Gastrocnemius medialis (tissue), 4 donors: Measurements from ENCODE around the gene IFFO2. TPM values are rescaled to one million over a fixed set of nuclear protein-coding genes. Genes with fewer than 3 reads are reported as not detected.

Experiments
- ATAC-seq, 2 donors: fragments of 150-250 bp; one replicate each; pipeline ENCODE4 v1.9.1; 2016
- DNase-seq, 2 donors: peaks; one replicate each; pipeline ENCODE4 v3.0.0-alpha.2; 2019
- H3K27ac ChIP-seq, 4 donors: fragments of 200-600 bp; sonication (generic); 1 replicate in 1 of 4; 2 replicates in 3 of 4; pipeline ENCODE4 v1.5.1; 2016 to 2018; ENCODE audit warnings: mild to moderate bottlenecking in 2 of 4, moderate library complexity in 1 of 4
- H3K27me3 ChIP-seq, 3 donors: fragments of 200-600 bp; sonication (generic) in 2 of 3; 1 replicate in 1 of 3; 2 replicates in 2 of 3; pipeline versions ENCODE4 v1.5.1 to v1.6.0; 2016 to 2019; ENCODE audit warnings: mild to moderate bottlenecking in 1 of 3, moderate library complexity in 1 of 3
- H3K36me3 ChIP-seq, 2 donors: fragments of 200-600 bp; sonication (generic) in 1 of 2; one replicate each; pipeline ENCODE4 v1.5.1; 2017 to 2018
- H3K4me1 ChIP-seq, 2 donors: fragments of 200-600 bp; sonication (generic) in 1 of 2; one replicate each; pipeline ENCODE4 v1.5.1; 2016 to 2017; ENCODE audit warnings: mild to moderate bottlenecking in 2 of 2
- H3K4me3 ChIP-seq, 4 donors: fragments of 200-600 bp; sonication (generic) in 3 of 4; 1 replicate in 1 of 4; 2 replicates in 3 of 4; pipeline ENCODE4 v1.5.1; 2016 to 2019; ENCODE audit warnings: mild to moderate bottlenecking in 2 of 4
- H3K9me3 ChIP-seq, 3 donors: fragments of 200-600 bp; sonication (generic) in 2 of 3; 1 replicate in 1 of 3; 2 replicates in 2 of 3; pipeline ENCODE4 v1.5.1; 2016 to 2019
- POLR2A ChIP-seq, 2 donors: fragments of 450-650 bp; IDR thresholded peaks; one replicate each; pipeline ENCODE4 v1.6.1; 2017; ENCODE audit warnings: antibody characterized with exemption in 2 of 2, mild to moderate bottlenecking in 2 of 2, moderate library complexity in 2 of 2
- in situ Hi-C, 4 donors: fragments of 200-750 bp; cut with MboI; loops; one replicate each; pipeline versions ENCODE4 v1.15.0 to v1.8.0; 2017; ENCODE audit warnings: low sequenced_read_pairs in 4 of 4
- intact Hi-C: fragments of 100-400 bp; cut with DNase I; formaldehyde crosslinking; loops from one replicate; pipeline ENCODE4 v1.15.1; 2023; ENCODE audit warnings: low total_unique reads
- total RNA-seq, 4 donors: library from RNA; depleted of rRNA; stranded (reverse); fragments of >200 nt; gene quantifications; one replicate each; pipeline versions ENCODE4 v1.1.0 to v1.2.3, GENCODE V29; 2016
- TF ChIP-seq, protein P1 (sequence below), 5 experiments: fragments of 450-650 bp in 3 of 5; fragments of 200-600 bp in 2 of 5; sonication (generic) in 2 of 5; IDR thresholded peaks in 4 of 5; conservative IDR thresholded peaks in 1 of 5; 1 replicate in 4 of 5; 2 replicates in 1 of 5; pipeline ENCODE4 v1.5.1; 2016 to 2019; ENCODE audit warnings: antibody characterized with exemption in 5 of 5, mild to moderate bottlenecking in 3 of 5, moderate library complexity in 3 of 5

Gene IFFO2
- total RNA-seq, 4 donors from 2014 or later, result 2.1 to 16.3 (median 5.7) TPM

- intact Hi-C loops (no loop called here), in situ Hi-C loops (no loop called here)
- H3K9me3 ChIP-seq, result no peaks in the 10 kb centered on the region
- ATAC-seq, result no peak
- DNase-seq, result no peak
- no peaks in the 10 kb centered on the region for H3K36me3 ChIP-seq
- H3K4me3 ChIP-seq, result no peak within 1 kb of the TSS
- no peak for TF ChIP-seq POLR2A (IDR thresholded peaks at IDR 0.05)
- TF ChIP-seq, protein P1, sequence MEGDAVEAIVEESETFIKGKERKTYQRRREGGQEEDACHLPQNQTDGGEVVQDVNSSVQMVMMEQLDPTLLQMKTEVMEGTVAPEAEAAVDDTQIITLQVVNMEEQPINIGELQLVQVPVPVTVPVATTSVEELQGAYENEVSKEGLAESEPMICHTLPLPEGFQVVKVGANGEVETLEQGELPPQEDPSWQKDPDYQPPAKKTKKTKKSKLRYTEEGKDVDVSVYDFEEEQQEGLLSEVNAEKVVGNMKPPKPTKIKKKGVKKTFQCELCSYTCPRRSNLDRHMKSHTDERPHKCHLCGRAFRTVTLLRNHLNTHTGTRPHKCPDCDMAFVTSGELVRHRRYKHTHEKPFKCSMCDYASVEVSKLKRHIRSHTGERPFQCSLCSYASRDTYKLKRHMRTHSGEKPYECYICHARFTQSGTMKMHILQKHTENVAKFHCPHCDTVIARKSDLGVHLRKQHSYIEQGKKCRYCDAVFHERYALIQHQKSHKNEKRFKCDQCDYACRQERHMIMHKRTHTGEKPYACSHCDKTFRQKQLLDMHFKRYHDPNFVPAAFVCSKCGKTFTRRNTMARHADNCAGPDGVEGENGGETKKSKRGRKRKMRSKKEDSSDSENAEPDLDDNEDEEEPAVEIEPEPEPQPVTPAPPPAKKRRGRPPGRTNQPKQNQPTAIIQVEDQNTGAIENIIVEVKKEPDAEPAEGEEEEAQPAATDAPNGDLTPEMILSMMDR (IDR thresholded peaks at IDR 0.05 in 4 of 5, conservative IDR thresholded peaks at IDR 0.05 in 1 of 5), result no peak
- H3K27ac ChIP-seq, result no peak within 1 kb of the TSS
- H3K27me3 ChIP-seq, result no peaks in the 10 kb centered on the region
- no peaks in the 10 kb centered on the region for H3K4me1 ChIP-seq
Observed at GRCh38 chr1:18859560-18859959, 96.9 kb downstream of the IFFO2 start, which contains the start of gene TAS1R2. TSS of gene TAS1R2 (minus strand) at chr1:18859660. CDS start at chr1:18859660, 0 bp downstream.

GRCh38 chr1:18858070-18858688 is 98.3 kb downstream of the IFFO2 start:
- TF ChIP-seq, protein P1 (IDR thresholded peaks at IDR 0.05 in 4 of 5, conservative IDR thresholded peaks at IDR 0.05 in 1 of 5), result no peak
- no peak for TF ChIP-seq POLR2A (IDR thresholded peaks at IDR 0.05)

DNA sequence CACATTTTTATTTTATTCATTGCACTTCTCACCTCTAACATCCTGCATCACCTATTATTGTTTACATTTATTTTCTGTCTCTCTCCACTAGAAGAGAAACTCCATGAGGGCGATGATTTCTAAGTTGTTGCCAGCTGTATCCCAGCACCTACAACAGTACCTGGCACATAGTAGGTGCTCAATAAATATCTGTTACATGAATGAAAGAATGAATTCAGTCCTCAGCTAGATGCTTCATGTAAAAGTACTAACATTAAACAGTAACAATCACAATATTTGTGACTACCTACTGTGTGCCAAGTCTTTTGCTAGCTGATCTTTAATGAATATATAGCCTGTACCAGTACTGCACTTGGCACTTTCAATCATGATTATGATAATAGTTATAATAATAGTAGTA is 100.0 kb downstream of the IFFO2 start:
- no peak overlapping the region for H3K4me3 ChIP-seq
- no peak overlapping the region for H3K27ac ChIP-seq
- DNase-seq (no peak), ATAC-seq (no peak)
- no peaks in the 10 kb centered on the region for H3K36me3 ChIP-seq
- intact Hi-C loops, result no loop called here
- no peaks in the 10 kb centered on the region for H3K27me3 ChIP-seq
- H3K9me3 ChIP-seq, result no peaks in the 10 kb centered on the region
- no peak for TF ChIP-seq POLR2A (IDR thresholded peaks at IDR 0.05)
- TF ChIP-seq, protein P1 (IDR thresholded peaks at IDR 0.05 in 4 of 5, conservative IDR thresholded peaks at IDR 0.05 in 1 of 5), result no peak
- H3K4me1 ChIP-seq, result no peaks in the 10 kb centered on the region
- in situ Hi-C loops, result no loop called here

More at GRCh38 chr1:18858070-18858688, 98.3 kb downstream of the IFFO2 start:
- ATAC-seq (no peak), DNase-seq (no peak)
- Histone ChIP-seq H3K9me3 (no peaks in the 10 kb centered on the region), H3K36me3 (no peaks in the 10 kb centered on the region), H3K27me3 (no peaks in the 10 kb centered on the region), H3K4me3 (no peak overlapping the region), H3K4me1 (no peaks in the 10 kb centered on the region), H3K27ac (no peak overlapping the region)
- in situ Hi-C loops, result no loop called here
- intact Hi-C loops, result no loop called here

DNA sequence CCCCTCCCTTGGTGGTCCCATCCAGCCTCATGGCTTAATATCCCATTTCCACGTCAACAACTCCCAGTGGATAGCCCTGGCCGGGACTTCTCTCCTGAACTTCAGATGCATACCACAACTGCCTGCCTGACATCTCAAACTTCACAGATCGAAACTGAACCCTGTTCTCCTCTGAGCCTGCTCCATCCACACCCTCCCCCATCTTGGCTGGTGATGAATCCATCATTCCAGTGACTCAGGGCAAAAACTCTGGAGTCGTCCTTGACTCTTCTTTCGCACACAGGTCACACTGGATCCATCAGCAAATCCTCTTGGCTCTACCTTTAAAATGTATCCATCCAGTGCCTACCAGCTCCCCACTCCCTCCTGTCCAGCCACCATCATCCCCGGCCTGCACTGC is 100.9 kb downstream of the IFFO2 start:
- Histone ChIP-seq H3K27ac (no peak overlapping the region), H3K9me3 (no peaks in the 10 kb centered on the region), H3K4me1 (no peaks in the 10 kb centered on the region), H3K36me3 (no peaks in the 10 kb centered on the region), H3K4me3 (no peak overlapping the region), H3K27me3 (no peaks in the 10 kb centered on the region)
- in situ Hi-C loops, result no loop called here
- TF ChIP-seq, protein P1 (IDR thresholded peaks at IDR 0.05 in 4 of 5, conservative IDR thresholded peaks at IDR 0.05 in 1 of 5), result no peak
- no peak for TF ChIP-seq POLR2A (IDR thresholded peaks at IDR 0.05)
- DNase-seq (no peak), ATAC-seq (no peak)
- intact Hi-C loops, result no loop called here
